ENCODE data around the gene GIGYF2. TPM values are rescaled to one million over a fixed set of nuclear protein-coding genes. Genes with fewer than 3 reads are reported as not detected.

Gene GIGYF2
- polyA plus RNA-seq, 2 of the 4 experiments (the other 2 are of a cell fraction): 31.2 to 46.3 TPM

- H3K9me3 ChIP-seq: no peaks in the 10 kb centered on the region
- 92% methylated on average over 10 of the region's 10 CpGs for WGBS (ENCODE audit: missing lambda C conversion rate)
- H3K4me1 ChIP-seq: no peaks in the 10 kb centered on the region
- TF ChIP-seq MYC (IDR thresholded peaks at IDR 0.05; ENCODE audit: borderline replicate concordance, low read length) (no peak), ESRRA (IDR thresholded peaks at IDR 0.05; ENCODE audit: borderline replicate concordance, low read length) (no peak), CTCF (IDR thresholded peaks at IDR 0.05) (no peak), EHF (CRISPR knock-in tag; IDR thresholded peaks at IDR 0.05) (no peak), POLR2AphosphoS2 (conservative IDR thresholded peaks at IDR 0.05; ENCODE audit: low read length) (no peak), EHMT2 (IDR thresholded peaks at IDR 0.05; ENCODE audit: low read depth) (no peak), CEBPB (IDR thresholded peaks at IDR 0.05) (no peak)
- H3K4me2 ChIP-seq: no peak overlapping the region
- DNase-seq (ENCODE audit: low read depth in 1 of 2, low spot score in 1 of 2): no peak
- FAIRE-seq: no peak
- no peak overlapping the region for H3K4me3 ChIP-seq
- ChIA-PET POLR2A (no interaction called here), CTCF (no interaction called here)
- no peak for ATAC-seq
- no peak overlapping the region for H3K27ac ChIP-seq
Observed at GRCh38 chr2:232816657-232817056, 119.5 kb downstream of the GIGYF2 start.

GRCh38 chr2:232817756-232818155, 120.6 kb downstream of the GIGYF2 start:
- H3K27ac ChIP-seq: no peak overlapping the region
- no peak overlapping the region for H3K4me3 ChIP-seq
- TF ChIP-seq HOXB13 (CRISPR knock-in tag; IDR thresholded peaks at IDR 0.05; ENCODE audit: low read depth) (no peak), RCOR1 (IDR thresholded peaks at IDR 0.05; ENCODE audit: low read depth, low read length) (no peak), MAZ (IDR thresholded peaks at IDR 0.05; ENCODE audit: borderline replicate concordance, low read depth, low read length) (no peak), ZC3H11A (IDR thresholded peaks at IDR 0.05) (no peak), CTCF (IDR thresholded peaks at IDR 0.05) (no peak)
- H3K4me1 ChIP-seq: no peaks in the 10 kb centered on the region
- POLR2A ChIA-PET: no interaction called here
- CTCF ChIA-PET: no interaction called here
- DNase-seq (ENCODE audit: low read depth in 1 of 2, low spot score in 1 of 2): no peak
- FAIRE-seq: no peak
- H3K4me2 ChIP-seq: no peak overlapping the region
- 82% methylated on average over 3 of the region's 3 CpGs for WGBS (ENCODE audit: missing lambda C conversion rate)
- no peaks in the 10 kb centered on the region for H3K9me3 ChIP-seq
- no peak for ATAC-seq

GRCh38 chr2:232829988-232830387, 132.9 kb downstream of the GIGYF2 start:
- no peak for FAIRE-seq
- no peak for DNase-seq (ENCODE audit: low read depth in 1 of 2, low spot score in 1 of 2)
- no peak for ATAC-seq
- Histone ChIP-seq H3K9me3 (no peaks in the 10 kb centered on the region), H3K4me1 (no peaks in the 10 kb centered on the region), H3K27ac (no peak overlapping the region), H3K4me3 (no peak overlapping the region), H3K4me2 (no peak overlapping the region)
- 92% methylated on average over 3 of the region's 3 CpGs for WGBS (ENCODE audit: missing lambda C conversion rate)
- POLR2A ChIA-PET: no interaction called here
- TF ChIP-seq NFE2L2 (conservative IDR thresholded peaks at IDR 0.05; ENCODE audit: low read length) (no peak), REST (IDR thresholded peaks at IDR 0.05) (no peak), POLR2AphosphoS2 (conservative IDR thresholded peaks at IDR 0.05; ENCODE audit: low read length) (no peak), HOXB13 (CRISPR knock-in tag; IDR thresholded peaks at IDR 0.05; ENCODE audit: low read depth) (no peak), E2F6 (IDR thresholded peaks at IDR 0.05; ENCODE audit: borderline replicate concordance, low read depth) (no peak), CBX8 (IDR thresholded peaks at IDR 0.05) (no peak), ZC3H11A (IDR thresholded peaks at IDR 0.05) (no peak)
- CTCF ChIA-PET: interaction anchor here (1.1 to 1.5 kb wide), 2 partner anchors 33 to 422 kb away, joined by 3 read pairs; partner anchors contain the start of gene ATG16L1

All from A549 (cell line).